SK-N-SH (cell line): ENCODE data around the gene ACTR3. TPM values are rescaled to one million over a fixed set of nuclear protein-coding genes. Genes with fewer than 3 reads are reported as not detected.

Experiments used
- CTCF ChIA-PET: fragments of 300-600, 350-600 bp; formaldehyde crosslinking; extraction: SDS; loops from one replicate; lab custom pipeline; 2021; lab: Yijun Ruan, JAX
- POLR2A ChIA-PET: fragments of 350-600 bp; sonication (Branson Sonifier 250); formaldehyde crosslinking; extraction: SDS; loops from one replicate; lab custom pipeline; 2020; ENCODE audit warnings: antibody characterized with exemption, inconsistent platforms; lab: Yijun Ruan, JAX
- DNase-seq: peaks from one replicate; pipeline ENCODE4 v3.0.0; 2012
- H2AFZ ChIP-seq: fragments of 200-600 bp; sonication (generic); 2 replicates; pipeline ENCODE4 v1.8.1; 2016; ENCODE audit warnings: antibody characterized with exemption, mild to moderate bottlenecking, low read depth
- H3F3A ChIP-seq: fragments of 200-600 bp; sonication (generic); replicated peaks from 2 replicates; pipeline ENCODE3; 2016; ENCODE audit warnings: antibody characterized with exemption, mild to moderate bottlenecking; ENCODE audit not compliant: insufficient read depth
- H3K27ac ChIP-seq, 2 experiments: fragments of 200-500 bp in 1 of 2; fragments of 200-600 bp in 1 of 2; sonication (Bioruptor generic) in 1 of 2; sonication (generic), shearing (Covaris generic) in 1 of 2; 2 replicates each; pipeline versions ENCODE4 v1.5.1 to v1.6.1; 2014 to 2016; ENCODE audit warnings: low read depth in 2 of 2, inconsistent platforms in 1 of 2, low read length in 1 of 2, mild to moderate bottlenecking in 1 of 2, mixed read lengths in 1 of 2
- H3K27me3 ChIP-seq: fragments of 200-600 bp; sonication (generic), shearing (Covaris generic); 2 replicates; pipeline ENCODE4 v1.6.1; 2016; ENCODE audit warnings: mixed run types; ENCODE audit not compliant: insufficient read depth
- H3K36me3 ChIP-seq, 2 experiments: fragments of 200-500 bp in 1 of 2; fragments of 200-600 bp in 1 of 2; sonication (Bioruptor generic) in 1 of 2; sonication (generic) in 1 of 2; replicated peaks in 1 of 2; 2 replicates each; pipeline versions ENCODE3 to v1.5.1; 2014 to 2016; ENCODE audit warnings: low read length in 1 of 2, mild to moderate bottlenecking in 1 of 2; ENCODE audit not compliant: insufficient read depth in 2 of 2, control insufficient read depth in 1 of 2
- H3K4me1 ChIP-seq, 2 experiments: fragments of 200-500 bp in 1 of 2; fragments of 200-600 bp in 1 of 2; sonication (Bioruptor generic) in 1 of 2; sonication (generic), shearing (Covaris generic) in 1 of 2; 2 replicates each; pipeline versions ENCODE4 v1.5.1 to v1.6.1; 2014 to 2016; ENCODE audit warnings: low read depth in 1 of 2, low read length in 1 of 2, mixed run types in 1 of 2; ENCODE audit not compliant: insufficient read depth in 2 of 2, control insufficient read depth in 1 of 2
- H3K4me2 ChIP-seq: fragments of 200-600 bp; sonication (generic), shearing (Covaris generic); 2 replicates; pipeline ENCODE4 v1.6.1; 2017; ENCODE audit warnings: mixed run types
- H3K4me3 ChIP-seq, 2 experiments: fragments of 200-500 bp in 1 of 2; fragments of 200-600 bp in 1 of 2; sonication (Bioruptor generic) in 1 of 2; sonication (generic), shearing (Covaris generic) in 1 of 2; 2 replicates each; pipeline versions ENCODE4 v1.5.1 to v1.8.1; 2014 to 2016; ENCODE audit warnings: low read depth in 2 of 2, inconsistent platforms in 1 of 2, low read length in 1 of 2, mild to moderate bottlenecking in 1 of 2, mixed read lengths in 1 of 2, moderate library complexity in 1 of 2
- H3K79me2 ChIP-seq: fragments of 200-600 bp; sonication (generic); 2 replicates; pipeline ENCODE4 v1.8.1; 2017; ENCODE audit warnings: mild to moderate bottlenecking; ENCODE audit not compliant: insufficient read depth
- H3K9ac ChIP-seq: fragments of 200-600 bp; sonication (generic); 2 replicates; pipeline ENCODE4 v1.6.1; 2017; ENCODE audit warnings: mixed run types
- H3K9me2 ChIP-seq: fragments of 200-600 bp; sonication (generic); 2 replicates; pipeline ENCODE4 v1.6.1; 2017; ENCODE audit warnings: mixed run types
- H3K9me3 ChIP-seq: fragments of 200-600 bp; sonication (generic); 2 replicates; pipeline ENCODE4 v1.6.1; 2017; ENCODE audit warnings: mixed run types, mild to moderate bottlenecking, moderate library complexity
- H4K20me1 ChIP-seq: fragments of 200-600 bp; sonication (generic); 2 replicates; pipeline ENCODE4 v1.6.1; 2017; ENCODE audit warnings: mild to moderate bottlenecking, mixed run types; ENCODE audit not compliant: insufficient read depth
- FOSL2 ChIP-seq: IDR thresholded peaks from 2 replicates; pipeline ENCODE4 v1.4.0; 2012; ENCODE audit warnings: low read depth, mild to moderate bottlenecking, moderate library complexity, borderline replicate concordance
- FOXJ3 ChIP-seq: sonication (generic); formaldehyde crosslinking; IDR thresholded peaks from 2 replicates; pipeline ENCODE4 v1.5.1; 2020; ENCODE audit warnings: mild to moderate bottlenecking, missing genetic modification reagents
- FOXM1 ChIP-seq: IDR thresholded peaks from 2 replicates; pipeline ENCODE4 v1.4.0; 2012; ENCODE audit warnings: low read depth, mild to moderate bottlenecking
- GABPA ChIP-seq: IDR thresholded peaks from 2 replicates; pipeline ENCODE4 v1.4.0; 2012; ENCODE audit warnings: low read depth, mild to moderate bottlenecking
- GATA2 ChIP-seq: sonication (generic); formaldehyde crosslinking; IDR thresholded peaks from 2 replicates; pipeline ENCODE4 v1.5.0; 2020; ENCODE audit warnings: mild to moderate bottlenecking, missing genetic modification reagents
- JUND ChIP-seq: IDR thresholded peaks from 2 replicates; pipeline ENCODE4 v1.4.0; 2012
- MEF2A ChIP-seq: IDR thresholded peaks from 2 replicates; pipeline ENCODE4 v1.4.0; 2012; ENCODE audit warnings: low read depth, borderline replicate concordance
- NFIC ChIP-seq: IDR thresholded peaks from 2 replicates; pipeline ENCODE4 v1.4.0; 2012; ENCODE audit warnings: borderline replicate concordance
- PBX3 ChIP-seq: IDR thresholded peaks from 2 replicates; pipeline ENCODE4; 2012
- POLR2AphosphoS5 ChIP-seq: IDR thresholded peaks from 2 replicates; pipeline ENCODE4 v1.6.1; 2012; ENCODE audit warnings: low read depth, low read length
- RAD21 ChIP-seq: IDR thresholded peaks from 2 replicates; pipeline ENCODE4 v1.6.1; 2012; ENCODE audit warnings: mild to moderate bottlenecking, low read length
- RCOR1 ChIP-seq: fragments of 150-350 bp; IDR thresholded peaks from 2 replicates; pipeline ENCODE4 v1.6.1; 2017; ENCODE audit warnings: antibody characterized with exemption, low read length
- SIN3A ChIP-seq: IDR thresholded peaks from 2 replicates; pipeline ENCODE4 v1.6.1; 2012; ENCODE audit warnings: low read depth, mild to moderate bottlenecking, low read length, moderate library complexity, borderline replicate concordance
- TAF1 ChIP-seq: IDR thresholded peaks from 2 replicates; pipeline ENCODE4 v1.6.1; 2012; ENCODE audit warnings: low read depth, mild to moderate bottlenecking, low read length, moderate library complexity, borderline replicate concordance
- WGBS: methylation state at CpG from one replicate; pipeline ENCODE4 v1.1.6; 2017; ENCODE audit warnings: low lambda C conversion rate; 5-methylcytosine and 5-hydroxymethylcytosine counted together
- polyA plus RNA-seq, 3 experiments: library from polyadenylated mRNA; depleted of rRNA; stranded (reverse); fragments of >200 nt; gene quantifications; 2 replicates each; pipeline ENCODE4 v1.2.3, GENCODE V29; 2012
- TF ChIP-seq, protein P1 (sequence below): fragments of 150-350 bp; IDR thresholded peaks from 2 replicates; pipeline ENCODE4 v1.6.1; 2017; ENCODE audit warnings: antibody characterized with exemption, low read length, low read depth, borderline replicate concordance

Gene ACTR3
- polyA plus RNA-seq, 1 of the 3 experiments (the other 2 are of a cell fraction) = 90.8 TPM

DNA sequence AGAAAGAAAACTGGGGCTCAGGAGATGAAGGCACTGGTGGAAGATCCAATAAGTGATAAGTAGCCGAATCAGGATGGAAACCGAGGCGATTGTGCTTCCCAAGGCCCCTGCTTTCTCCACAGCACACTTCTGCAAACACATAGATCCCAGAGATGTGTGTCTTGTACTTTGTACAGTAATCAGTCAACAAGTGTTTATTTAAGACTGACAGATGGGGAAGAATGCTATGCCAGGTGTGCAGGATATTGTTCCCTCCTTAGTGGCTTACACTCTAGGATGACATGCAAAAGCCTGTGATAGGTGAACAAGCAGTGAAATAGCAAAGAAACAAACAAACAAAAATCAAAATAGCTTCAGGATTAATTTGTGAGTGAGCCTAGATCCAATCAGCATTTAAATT is 116.6 kb downstream of the ACTR3 start:
- no peak for TF ChIP-seq MEF2A
- TF ChIP-seq FOXJ3 = no peak
- TF ChIP-seq RAD21 = no peak
- TF ChIP-seq FOXM1 = no peak
- TF ChIP-seq SIN3A = no peak
- no peak for TF ChIP-seq GATA2 (CRISPR knock-in tag)
- no peak for TF ChIP-seq PBX3
- TF ChIP-seq RCOR1 = no peak
- no peak for TF ChIP-seq NFIC
- no peak for TF ChIP-seq FOSL2
- no peak for TF ChIP-seq TAF1
- Histone ChIP-seq H3K4me2 (no peak overlapping the region), H3K4me3 (no peak overlapping the region), H3K9me3 (no peaks in the 10 kb centered on the region), H3K9ac (no peak overlapping the region), H3K4me1 (no peaks in the 10 kb centered on the region), H2AFZ (no peak overlapping the region), H3K36me3 (no peaks in the 10 kb centered on the region), H3K27me3 (peaks cover 5% of the 10 kb centered on the region; the same call in 1 of the 2 replicates), H3K9me2 (no peaks in the 10 kb centered on the region), H3F3A (no peaks in the 10 kb centered on the region), H3K79me2 (no peaks in the 10 kb centered on the region), H3K27ac (no peak overlapping the region), H4K20me1 (no peaks in the 10 kb centered on the region)
- WGBS = 0% methylated on average over 3 of the region's 3 CpGs
- ChIA-PET CTCF (no interaction called here), POLR2A (no interaction called here)
- DNase-seq = no peak

DNA sequence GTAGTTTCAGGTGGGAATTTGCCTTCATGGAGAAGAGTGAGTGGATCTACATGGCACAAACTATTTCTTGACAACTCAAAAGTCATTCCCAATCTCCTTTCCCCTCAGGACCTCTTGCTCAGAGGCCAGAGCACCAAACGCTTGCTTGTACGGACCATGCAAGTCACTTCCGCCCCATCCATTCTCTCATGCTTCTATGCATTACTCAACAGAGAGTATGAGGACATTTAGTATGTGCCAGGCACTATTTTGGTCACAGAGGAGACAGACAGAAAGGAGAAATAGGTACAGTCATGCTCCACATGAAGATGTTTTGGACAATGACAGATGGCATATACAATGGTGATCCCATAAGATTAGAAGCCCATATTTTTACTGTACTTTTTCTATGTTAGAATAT is 117.5 kb downstream of the ACTR3 start:
- H3K4me2 ChIP-seq = no peak overlapping the region
- POLR2A ChIA-PET = no interaction called here
- CTCF ChIA-PET = no interaction called here
- H3K4me1 ChIP-seq = no peaks in the 10 kb centered on the region
- no peaks in the 10 kb centered on the region for H3K79me2 ChIP-seq
- WGBS = 33% methylated on average over 3 of the region's 3 CpGs
- H4K20me1 ChIP-seq = no peaks in the 10 kb centered on the region
- no peaks in the 10 kb centered on the region for H3K9me2 ChIP-seq
- H3K9me3 ChIP-seq = no peaks in the 10 kb centered on the region
- DNase-seq = no peak
- H3F3A ChIP-seq = no peaks in the 10 kb centered on the region
- H3K27ac ChIP-seq = no peak overlapping the region
- no peak overlapping the region for H3K9ac ChIP-seq
- TF ChIP-seq POLR2AphosphoS5 (no peak), GABPA (no peak), SIN3A (no peak), FOXM1 (no peak), JUND (no peak)
- TF ChIP-seq, protein P1, sequence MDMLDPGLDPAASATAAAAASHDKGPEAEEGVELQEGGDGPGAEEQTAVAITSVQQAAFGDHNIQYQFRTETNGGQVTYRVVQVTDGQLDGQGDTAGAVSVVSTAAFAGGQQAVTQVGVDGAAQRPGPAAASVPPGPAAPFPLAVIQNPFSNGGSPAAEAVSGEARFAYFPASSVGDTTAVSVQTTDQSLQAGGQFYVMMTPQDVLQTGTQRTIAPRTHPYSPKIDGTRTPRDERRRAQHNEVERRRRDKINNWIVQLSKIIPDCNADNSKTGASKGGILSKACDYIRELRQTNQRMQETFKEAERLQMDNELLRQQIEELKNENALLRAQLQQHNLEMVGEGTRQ = no peak
- H3K27me3 ChIP-seq = peaks cover 5% of the 10 kb centered on the region; the same call in 1 of the 2 replicates
- H3K36me3 ChIP-seq = no peaks in the 10 kb centered on the region
- no peak overlapping the region for H3K4me3 ChIP-seq
- no peak overlapping the region for H2AFZ ChIP-seq
